SK-N-SH (cell line): ENCODE results near the gene C6orf118.

ENCODE experiments used
- CTCF ChIP-seq: fragments of 200-600 bp; sonication (generic); IDR thresholded peaks from 2 replicates; pipeline ENCODE4 v1.6.1; 2017; ENCODE audit warnings: antibody characterized with exemption, mild to moderate bottlenecking, moderate library complexity
- FOXJ3 ChIP-seq: sonication (generic); formaldehyde crosslinking; IDR thresholded peaks from 2 replicates; pipeline ENCODE4 v1.5.1; 2020; ENCODE audit warnings: mild to moderate bottlenecking, missing genetic modification reagents
- FOXM1 ChIP-seq: IDR thresholded peaks from 2 replicates; pipeline ENCODE4 v1.4.0; 2012; ENCODE audit warnings: low read depth, mild to moderate bottlenecking
- SIN3A ChIP-seq: IDR thresholded peaks from 2 replicates; pipeline ENCODE4 v1.6.1; 2012; ENCODE audit warnings: low read depth, mild to moderate bottlenecking, low read length, moderate library complexity, borderline replicate concordance
- TAF1 ChIP-seq: IDR thresholded peaks from 2 replicates; pipeline ENCODE4 v1.6.1; 2012; ENCODE audit warnings: low read depth, mild to moderate bottlenecking, low read length, moderate library complexity, borderline replicate concordance
- TCF12 ChIP-seq: IDR thresholded peaks from 2 replicates; pipeline ENCODE4 v1.4.0; 2012
- TEAD4 ChIP-seq: IDR thresholded peaks from 2 replicates; pipeline ENCODE4 v1.4.0; 2012; ENCODE audit warnings: mild to moderate bottlenecking, borderline replicate concordance; ENCODE audit not compliant: insufficient read depth
- USF2 ChIP-seq: fragments of 150-350 bp; IDR thresholded peaks from 2 replicates; pipeline ENCODE4 v1.6.1; 2017; ENCODE audit warnings: antibody characterized with exemption, low read length, low read depth, borderline replicate concordance

- no peak for TF ChIP-seq FOXJ3 (CRISPR knock-in tag)
- no peak for TF ChIP-seq FOXM1
- TF ChIP-seq CTCF: no peak
- no peak for TF ChIP-seq TCF12
- TF ChIP-seq SIN3A: no peak
- no peak for TF ChIP-seq TEAD4
- TF ChIP-seq USF2: no peak
- TF ChIP-seq TAF1: no peak
These were observed 73.1 kb downstream of the C6orf118 start for GRCh38 chr6:165236326-165236725.
